Mesenchymal stem cell (in vitro differentiated cells and primary cell): ENCODE measurements around the gene NTHL1.

Source experiments
- DNase-seq: peaks from one replicate; pipeline ENCODE4 v3.0.0-alpha.2; 2013
- H2AFZ ChIP-seq: one replicate; pipeline ENCODE4 v1.6.1; 2013; ENCODE audit warnings: low read depth, mild to moderate bottlenecking, control low read depth, inconsistent platforms, low read length, moderate library complexity
- H2AK5ac ChIP-seq: 2 replicates; pipeline ENCODE4 v1.6.1; 2013; ENCODE audit warnings: low read length, moderate library complexity, mild to moderate bottlenecking, inconsistent platforms; ENCODE audit not compliant: severe bottlenecking
- H2BK120ac ChIP-seq: one replicate; pipeline ENCODE4 v1.6.1; 2013; ENCODE audit warnings: low read depth, mild to moderate bottlenecking, inconsistent platforms, low read length, moderate library complexity
- H2BK12ac ChIP-seq, 2 experiments: one replicate each; pipeline ENCODE4 v1.6.1; 2013; ENCODE audit warnings: inconsistent platforms in 2 of 2, low read length in 2 of 2, mild to moderate bottlenecking in 2 of 2, moderate library complexity in 2 of 2, control low read depth in 1 of 2
- H2BK15ac ChIP-seq: one replicate; pipeline ENCODE4 v1.6.1; 2013; ENCODE audit warnings: mild to moderate bottlenecking, low read depth, inconsistent platforms; ENCODE audit not compliant: poor library complexity, severe bottlenecking
- H2BK5ac ChIP-seq: 2 replicates; pipeline ENCODE4 v1.6.1; 2013; ENCODE audit warnings: low read depth, mild to moderate bottlenecking, low read length, control low read depth, inconsistent platforms; ENCODE audit not compliant: poor library complexity, severe bottlenecking
- H3K14ac ChIP-seq, 2 experiments: one replicate each; pipeline ENCODE4 v1.6.1; 2013; ENCODE audit warnings: inconsistent platforms in 2 of 2, low read length in 2 of 2, control low read depth in 1 of 2, mild to moderate bottlenecking in 1 of 2, moderate library complexity in 1 of 2
- H3K18ac ChIP-seq, 2 experiments: one replicate each; pipeline ENCODE4 v1.6.1; 2013; ENCODE audit warnings: inconsistent platforms in 2 of 2, low read length in 2 of 2, control low read depth in 1 of 2, low read depth in 1 of 2, mild to moderate bottlenecking in 1 of 2
- H3K23ac ChIP-seq, 2 experiments: one replicate each; pipeline ENCODE4 v1.6.1; 2013; ENCODE audit warnings: inconsistent platforms in 2 of 2, low read length in 2 of 2, mild to moderate bottlenecking in 2 of 2, moderate library complexity in 2 of 2, control low read depth in 1 of 2
- H3K27ac ChIP-seq: 2 replicates; pipeline ENCODE4 v1.5.1; 2013; ENCODE audit warnings: mild to moderate bottlenecking, moderate library complexity, low read length, control low read depth, inconsistent platforms; ENCODE audit not compliant: poor library complexity, severe bottlenecking
- H3K27me3 ChIP-seq, 2 experiments: 2 replicates each; pipeline versions ENCODE4 v1.6.1 to v1.7.0; 2013; ENCODE audit warnings: low read length in 2 of 2, mild to moderate bottlenecking in 2 of 2, moderate library complexity in 2 of 2, control low read depth in 1 of 2, inconsistent platforms in 1 of 2; ENCODE audit not compliant: control insufficient read depth in 1 of 2, insufficient read depth in 1 of 2
- H3K36me3 ChIP-seq, 2 experiments: 2 replicates each; pipeline versions ENCODE4 v1.6.1 to v1.7.0; 2013; ENCODE audit warnings: low read length in 2 of 2, control low read depth in 1 of 2, inconsistent platforms in 1 of 2, low read depth in 1 of 2, mild to moderate bottlenecking in 1 of 2; ENCODE audit not compliant: insufficient read depth in 2 of 2, control insufficient read depth in 1 of 2
- H3K4ac ChIP-seq, 2 experiments: one replicate each; pipeline ENCODE4 v1.6.1; 2013; ENCODE audit warnings: inconsistent platforms in 2 of 2, low read length in 2 of 2, mild to moderate bottlenecking in 2 of 2, moderate library complexity in 2 of 2, control low read depth in 1 of 2, low read depth in 1 of 2
- H3K4me1 ChIP-seq: 2 replicates; pipeline ENCODE4 v1.6.1; 2013; ENCODE audit warnings: low read depth, low read length, control low read depth; ENCODE audit not compliant: control insufficient read depth, insufficient read depth
- H3K4me2 ChIP-seq: 2 replicates; pipeline ENCODE4 v1.6.1; 2013; ENCODE audit warnings: low read length, mild to moderate bottlenecking, inconsistent platforms; ENCODE audit not compliant: poor library complexity, severe bottlenecking
- H3K4me3 ChIP-seq, 2 experiments: 2 replicates each; pipeline versions ENCODE4 v1.5.1 to v1.7.0; 2013; ENCODE audit warnings: low read length in 2 of 2, mild to moderate bottlenecking in 2 of 2, control low read depth in 1 of 2, low read depth in 1 of 2; ENCODE audit not compliant: insufficient read depth in 1 of 2
- H3K79me1 ChIP-seq: replicated peaks from 2 replicates; pipeline ENCODE4 v1.6.1; 2013; ENCODE audit warnings: mild to moderate bottlenecking, control low read depth, low read length, inconsistent platforms; ENCODE audit not compliant: poor library complexity, severe bottlenecking
- H3K9ac ChIP-seq: 2 replicates; pipeline ENCODE4 v1.7.0; 2013; ENCODE audit warnings: mild to moderate bottlenecking, low read length, moderate library complexity
- H3K9me3 ChIP-seq: 2 replicates; pipeline ENCODE4 v1.7.0; 2013; ENCODE audit warnings: mild to moderate bottlenecking, low read length; ENCODE audit not compliant: control insufficient read depth
- H4K8ac ChIP-seq: one replicate; pipeline ENCODE4 v1.6.1; 2013; ENCODE audit warnings: inconsistent platforms, mild to moderate bottlenecking, low read length, moderate library complexity
- H4K91ac ChIP-seq: one replicate; pipeline ENCODE4 v1.6.1; 2013; ENCODE audit warnings: mild to moderate bottlenecking, low read length, inconsistent platforms
- WGBS: methylation state at CpG from one replicate; pipeline ENCODE4 v1.1.7; 2013; ENCODE audit warnings: mixed read lengths; 5-methylcytosine and 5-hydroxymethylcytosine counted together

Gene NTHL1

DNA sequence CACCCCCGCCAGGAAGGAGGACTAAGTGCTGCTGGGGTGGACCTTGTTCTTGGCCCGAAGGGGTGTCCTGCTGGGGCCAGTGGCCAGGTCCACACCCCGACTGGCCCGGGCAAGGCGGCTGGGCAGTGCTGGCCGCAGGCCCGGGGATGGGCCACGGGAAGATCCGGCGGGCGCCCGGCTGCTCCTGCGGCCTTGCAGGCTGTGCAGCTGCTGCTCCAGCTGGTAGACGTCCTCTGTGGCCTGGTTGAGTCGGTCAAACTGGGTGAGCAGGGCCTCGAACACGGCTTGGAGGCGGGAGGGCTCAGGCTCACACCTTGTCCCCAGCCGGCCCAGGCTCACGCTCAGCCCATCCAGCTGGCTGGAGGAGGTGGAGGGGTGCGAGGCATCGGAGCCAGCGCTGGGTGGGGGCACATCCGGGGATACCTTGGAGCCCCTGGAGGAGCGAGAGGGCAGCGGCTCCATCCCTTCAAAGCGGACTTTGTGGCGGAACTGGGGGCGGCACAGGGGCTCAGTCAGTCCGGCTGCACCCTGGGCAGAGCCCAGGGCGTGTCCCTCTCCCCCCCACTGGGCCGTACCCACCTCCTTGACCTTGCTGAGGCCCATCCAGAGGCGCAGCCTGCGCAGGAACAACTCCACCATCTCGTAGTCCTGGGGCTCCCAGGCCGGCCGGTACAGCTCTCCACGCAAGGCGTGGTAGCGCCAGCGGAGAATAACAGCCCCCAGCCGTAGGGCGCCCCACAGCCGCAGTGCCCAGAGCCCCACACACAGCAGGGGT, 42.3 kb upstream of the NTHL1 start:
- Histone ChIP-seq H2BK12ac (peak overlapping the region in 1 of 2 experiments; percentile 16), H3K79me1 (peaks cover 12% of the 10 kb centered on the region), H3K9me3 (no peaks in the 10 kb centered on the region), H2AFZ (no peak overlapping the region), H3K4ac (no peak overlapping the region), H4K91ac (no peak overlapping the region), H3K4me1 (peaks cover 47% of the 10 kb centered on the region), H3K27ac (no peak overlapping the region), H2AK5ac (no peak overlapping the region), H3K23ac (no peak overlapping the region), H3K4me2 (no peak overlapping the region), H2BK120ac (no peak overlapping the region), H3K9ac (no peak overlapping the region), H2BK5ac (no peak overlapping the region), H3K14ac (no peak overlapping the region), H3K36me3 (peaks cover 77 to 98% of the 10 kb centered on the region in 2 experiments), H2BK15ac (no peak overlapping the region), H4K8ac (no peak overlapping the region), H3K27me3 (no peaks in the 10 kb centered on the region), H3K18ac (no peak overlapping the region), H3K4me3 (no peak overlapping the region)
- WGBS, result 96% methylated on average over 44 of the region's 44 CpGs
- DNase-seq, result no peak

DNA sequence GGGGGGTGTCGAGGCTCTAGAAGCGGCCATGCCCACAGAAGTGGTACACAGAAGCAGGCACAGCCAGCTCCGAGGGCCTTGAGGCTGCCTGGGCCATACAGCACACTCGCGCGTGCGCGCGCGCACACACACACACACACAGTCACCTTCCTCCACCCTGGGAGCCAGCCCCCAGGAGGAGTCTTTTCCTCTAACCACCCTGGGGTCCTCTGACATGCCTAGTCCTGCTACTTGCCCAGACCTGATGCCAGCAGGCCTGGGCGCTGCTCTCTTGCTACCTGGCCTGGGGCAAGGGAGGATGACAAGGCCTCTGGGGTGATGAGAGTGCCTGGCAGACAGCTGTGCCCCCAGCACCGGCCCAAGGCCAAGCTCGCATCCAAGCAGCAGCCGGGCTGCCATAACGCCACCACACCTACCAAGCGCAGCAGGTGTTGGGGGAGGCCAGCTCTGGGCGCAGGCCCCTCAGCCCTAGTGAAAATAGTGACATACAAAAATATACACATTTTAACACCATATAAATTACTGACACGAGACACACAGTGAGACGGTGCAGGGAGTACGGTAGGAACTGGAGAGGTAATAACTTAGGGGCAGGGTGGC, 41.2 kb upstream of the NTHL1 start:
- Histone ChIP-seq H3K14ac (no peak overlapping the region), H3K4me3 (no peak overlapping the region), H4K91ac (no peak overlapping the region), H3K18ac (no peak overlapping the region), H2AFZ (no peak overlapping the region), H3K79me1 (peaks cover 10% of the 10 kb centered on the region), H3K27ac (no peak overlapping the region), H3K23ac (no peak overlapping the region), H2AK5ac (no peak overlapping the region), H2BK15ac (no peak overlapping the region), H3K36me3 (peaks cover 75 to 98% of the 10 kb centered on the region in 2 experiments), H3K4me1 (peaks cover 46% of the 10 kb centered on the region), H3K27me3 (no peaks in the 10 kb centered on the region), H3K9me3 (no peaks in the 10 kb centered on the region), H4K8ac (no peak overlapping the region), H3K4me2 (no peak overlapping the region), H3K9ac (no peak overlapping the region), H3K4ac (no peak overlapping the region), H2BK12ac (no peak overlapping the region), H2BK5ac (no peak overlapping the region), H2BK120ac (no peak overlapping the region)
- DNase-seq, result no peak
- 93% methylated on average over 20 of the region's 20 CpGs for WGBS

DNA sequence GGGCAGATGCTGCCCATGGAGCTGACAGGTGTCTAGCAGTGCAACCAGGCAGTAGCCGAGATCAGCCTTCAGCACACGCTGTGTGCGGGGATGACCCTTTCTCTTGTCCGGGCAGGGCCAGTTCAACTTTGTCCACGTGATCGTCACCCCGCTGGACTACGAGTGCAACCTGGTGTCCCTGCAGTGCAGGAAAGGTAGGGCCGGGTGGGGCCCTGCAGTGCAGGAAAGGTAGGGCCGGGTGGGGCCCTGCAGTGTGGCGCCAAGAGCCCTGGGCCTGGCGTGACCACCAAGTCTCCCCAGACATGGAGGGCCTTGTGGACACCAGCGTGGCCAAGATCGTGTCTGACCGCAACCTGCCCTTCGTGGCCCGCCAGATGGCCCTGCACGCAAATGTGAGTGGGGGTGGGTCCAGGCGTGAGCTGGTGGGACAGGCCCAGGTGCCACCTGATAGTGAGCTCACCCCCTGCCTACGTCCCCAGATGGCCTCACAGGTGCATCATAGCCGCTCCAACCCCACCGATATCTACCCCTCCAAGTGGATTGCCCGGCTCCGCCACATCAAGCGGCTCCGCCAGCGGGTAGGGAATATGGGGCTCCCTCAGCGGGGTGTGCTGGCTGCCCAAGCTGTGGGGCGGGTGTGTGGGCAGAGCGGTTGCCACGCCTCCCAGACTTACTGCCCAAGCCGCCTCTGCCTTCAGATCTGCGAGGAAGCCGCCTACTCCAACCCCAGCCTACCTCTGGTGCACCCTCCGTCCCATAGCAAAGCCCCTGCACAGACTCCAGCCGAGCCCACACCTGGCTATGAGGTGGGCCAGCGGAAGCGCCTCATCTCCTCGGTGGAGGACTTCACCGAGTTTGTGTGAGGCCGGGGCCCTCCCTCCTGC, 40.4 kb upstream of the NTHL1 start:
- H3K14ac ChIP-seq, result no peak overlapping the region
- no peak overlapping the region for H4K91ac ChIP-seq
- no peak overlapping the region for H2BK120ac ChIP-seq
- no peak overlapping the region for H2BK5ac ChIP-seq
- 97% methylated on average over 41 of the region's 41 CpGs for WGBS
- H3K9ac ChIP-seq, result no peak overlapping the region
- no peak overlapping the region for H3K4me2 ChIP-seq
- H3K79me1 ChIP-seq, result peaks cover 5% of the 10 kb centered on the region
- no peak overlapping the region for H2BK15ac ChIP-seq
- no peak overlapping the region for H3K18ac ChIP-seq
- no peak for DNase-seq
- H3K4me1 ChIP-seq, result peaks cover 45% of the 10 kb centered on the region
- H3K4me3 ChIP-seq, result no peak overlapping the region
- no peak overlapping the region for H4K8ac ChIP-seq
- H2BK12ac ChIP-seq, result no peak overlapping the region
- H3K27me3 ChIP-seq, result no peaks in the 10 kb centered on the region
- H3K36me3 ChIP-seq, result peaks cover 75 to 98% of the 10 kb centered on the region in 2 experiments
- H3K23ac ChIP-seq, result no peak overlapping the region
- H2AK5ac ChIP-seq, result no peak overlapping the region
- H3K4ac ChIP-seq, result no peak overlapping the region
- no peak overlapping the region for H2AFZ ChIP-seq
- no peaks in the 10 kb centered on the region for H3K9me3 ChIP-seq
- no peak overlapping the region for H3K27ac ChIP-seq
